Eye (tissue), 1 donor: ENCODE data around the gene ZC3H4.

Source experiments
- DNase-seq: peaks from one replicate; pipeline ENCODE4 v3.0.0-alpha.2; 2015

ZC3H4 gene

DNA sequence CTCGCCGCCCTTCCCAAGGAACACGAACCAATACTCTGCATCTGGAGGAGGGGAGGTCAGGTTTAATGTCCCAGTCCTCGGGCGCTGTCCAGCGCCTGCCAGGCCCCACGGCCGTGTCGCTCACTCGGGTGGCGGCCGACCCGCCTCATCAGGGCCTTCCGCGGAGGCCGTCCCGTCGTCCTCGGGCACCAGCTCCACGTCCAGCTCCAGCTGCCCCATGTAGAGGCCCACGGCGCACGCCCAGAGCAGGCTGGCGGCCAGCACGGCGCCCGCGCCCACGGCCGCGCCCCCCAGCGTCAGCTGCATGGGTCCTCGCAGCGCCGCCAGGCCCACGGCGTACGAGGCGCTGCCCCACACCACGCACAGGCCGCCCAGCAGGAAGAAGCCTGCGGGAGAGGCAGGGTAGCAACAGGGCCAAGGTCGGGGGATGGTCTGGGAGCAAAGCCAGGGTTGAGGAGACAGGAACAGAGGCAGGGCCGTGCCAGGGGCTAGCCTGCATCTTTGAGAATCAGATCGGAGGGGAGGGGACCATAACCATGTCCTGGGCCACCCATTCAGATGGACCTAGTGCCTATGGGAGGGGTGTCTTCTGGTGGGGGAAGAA, 67.6 kb downstream of the ZC3H4 start:
- DNase-seq: no peak

- DNase-seq: no peak
These were observed 68.4 kb downstream of the ZC3H4 start for GRCh38 chr19:47044946-47045866.

GRCh38 chr19:47040869-47041268, 72.7 kb downstream of the ZC3H4 start:
- no peak for DNase-seq

DNA sequence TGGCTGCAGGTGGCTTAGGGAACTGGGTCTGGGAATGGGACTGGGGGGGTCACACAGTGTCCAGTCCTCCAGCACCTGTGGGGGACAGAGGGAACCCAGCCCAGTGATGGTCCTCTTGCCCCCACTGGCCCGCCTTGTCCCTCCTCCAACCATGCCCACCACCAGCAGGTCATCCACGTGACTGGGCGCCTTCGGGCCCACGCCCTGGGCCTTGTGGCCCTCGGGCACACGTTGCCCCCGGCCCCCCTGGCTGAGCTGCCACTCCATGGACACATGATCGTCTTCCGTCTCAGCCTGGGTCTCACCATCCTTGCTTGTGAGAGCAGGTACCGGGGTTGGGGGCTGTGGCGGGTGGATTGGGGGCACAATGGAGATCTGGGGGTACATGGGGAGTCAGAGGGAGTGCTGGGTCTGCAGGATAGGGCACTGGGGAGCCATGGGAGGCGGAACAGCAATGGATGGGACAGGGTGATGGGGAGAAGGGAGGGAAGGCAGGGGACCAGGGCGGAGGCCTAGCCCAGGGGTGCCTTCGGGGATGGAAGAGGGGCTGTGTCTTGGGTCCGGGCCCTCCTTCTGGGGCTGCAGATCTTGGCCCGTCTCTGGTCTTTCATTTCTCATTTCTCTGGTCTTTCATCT, 74.2 kb downstream of the ZC3H4 start:
- DNase-seq: no peak

GRCh38 chr19:47037766-47038165, 75.8 kb downstream of the ZC3H4 start:
- no peak for DNase-seq

DNA sequence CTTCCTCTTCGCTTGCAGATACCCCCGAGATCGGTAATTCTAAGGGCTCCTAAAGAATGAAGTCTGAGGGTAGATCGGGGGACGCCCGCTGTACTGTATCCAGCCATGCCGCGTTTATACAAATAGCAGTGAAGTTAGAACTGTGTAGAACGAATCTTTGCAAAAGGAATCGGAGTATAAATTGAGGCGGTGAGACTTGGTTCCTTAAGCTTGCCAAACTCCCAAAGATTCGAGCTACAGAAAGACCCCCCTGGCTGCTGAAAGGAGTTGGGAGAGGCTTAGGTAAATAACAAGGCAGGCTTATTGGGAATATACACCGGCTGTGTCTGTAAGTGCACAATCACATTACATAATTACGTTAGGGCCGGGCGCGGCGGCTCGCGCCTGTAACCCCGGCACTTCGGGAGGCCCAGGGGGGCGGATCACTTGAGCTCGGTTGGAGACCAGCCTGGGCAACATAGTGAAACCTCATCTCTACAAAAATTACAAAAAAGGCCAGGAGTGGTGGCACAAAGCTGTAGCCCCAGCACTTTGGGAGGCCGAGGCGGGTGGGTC, 77.4 kb downstream of the ZC3H4 start:
- no peak for DNase-seq

- DNase-seq: peak; percentile 96
These were observed 78.2 kb downstream of the ZC3H4 start for GRCh38 chr19:47035127-47036096.

GRCh38 chr19:47032171-47032811, 81.3 kb downstream of the ZC3H4 start:
- DNase-seq: peak; percentile 57

DNA sequence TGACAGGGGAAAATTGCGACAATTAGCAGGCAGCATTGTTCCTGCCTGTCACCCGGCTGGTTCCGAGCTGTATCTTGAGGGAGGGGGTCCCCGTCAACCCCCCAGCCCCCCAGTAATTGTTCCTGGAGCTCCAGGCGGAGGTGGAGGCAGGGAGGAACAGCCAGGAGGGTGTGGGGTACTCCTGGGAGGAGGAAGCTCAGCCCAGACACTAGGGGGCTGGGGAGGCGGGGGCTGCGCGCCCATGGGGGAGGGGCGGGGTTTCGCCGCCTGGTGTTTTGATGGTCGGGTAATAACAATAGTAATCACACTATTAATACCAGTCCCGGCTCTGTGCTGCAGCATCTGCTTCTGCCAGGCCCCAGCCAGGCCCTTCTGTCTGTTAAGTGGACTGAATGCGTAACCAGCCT, 85.4 kb downstream of the ZC3H4 start:
- DNase-seq: peak; percentile 39

- DNase-seq: no peak
These were observed 85.9 kb downstream of the ZC3H4 start for GRCh38 chr19:47027586-47028088.

- DNase-seq: no peak
These were observed 86.7 kb downstream of the ZC3H4 start for GRCh38 chr19:47026889-47027288.

- DNase-seq: no peak
These were observed 87.4 kb downstream of the ZC3H4 start for GRCh38 chr19:47026156-47026555.

GRCh38 chr19:47024502-47024901, 89.1 kb downstream of the ZC3H4 start:
- DNase-seq: no peak

- DNase-seq: no peak
These were observed 90.2 kb downstream of the ZC3H4 start for GRCh38 chr19:47023448-47023794.

GRCh38 chr19:47022541-47023447, 90.8 kb downstream of the ZC3H4 start:
- no peak for DNase-seq

- no peak for DNase-seq
These were observed 91.4 kb downstream of the ZC3H4 start for GRCh38 chr19:47022140-47022536.

- DNase-seq: no peak
These were observed 91.9 kb downstream of the ZC3H4 start for GRCh38 chr19:47021536-47022139.

- no peak for DNase-seq
These were observed 92.5 kb downstream of the ZC3H4 start for GRCh38 chr19:47020992-47021496.

GRCh38 chr19:47020132-47020805, 93.3 kb downstream of the ZC3H4 start:
- no peak for DNase-seq
